Activated T-cell treated with anti-CD3 and anti-CD28 coated beads, Interleukin-2, amount 50 U/mL, for 72 hours (primary cell): ENCODE results near the gene EREG. TPM values are rescaled to one million over a fixed set of nuclear protein-coding genes. Genes with fewer than 3 reads are reported as not detected.

Experiments
- ATAC-seq, 2 donors: fragments of 150-1000 bp; cut with Tn5 transposase; replicated peaks in 1 of 2; 2 replicates each; pipeline ENCODE4 v1.10.0; 2021; ENCODE audit warnings: moderate library complexity in 2 of 2, mild to moderate bottlenecking in 1 of 2
- DNase-seq, 2 donors: peaks; one replicate each; pipeline ENCODE4 v3.0.0; 2021 to 2022; ENCODE audit warnings: mixed read lengths in 1 of 2
- H3K27ac Mint-ChIP-seq: one replicate; pipeline ENCODE4 v1.8.0; 2022; ENCODE audit warnings: mild to moderate bottlenecking, moderate library complexity, mixed read lengths
- H3K27me3 Mint-ChIP-seq: one replicate; pipeline ENCODE4 v1.8.0; 2022; ENCODE audit warnings: low read depth, mixed read lengths
- H3K36me3 Mint-ChIP-seq, 2 donors: one replicate each; pipeline ENCODE4 v1.8.0; 2022; ENCODE audit warnings: mixed read lengths in 2 of 2, mild to moderate bottlenecking in 1 of 2; ENCODE audit not compliant: insufficient read depth in 2 of 2
- H3K4me1 Mint-ChIP-seq: one replicate; pipeline ENCODE4 v1.8.0; 2022; ENCODE audit warnings: low read depth, mixed read lengths
- H3K4me3 Mint-ChIP-seq, 2 donors: one replicate each; pipeline ENCODE4 v1.8.0; 2022; ENCODE audit warnings: mild to moderate bottlenecking in 2 of 2, mixed read lengths in 2 of 2, moderate library complexity in 2 of 2
- H3K9me3 Mint-ChIP-seq, 2 donors: one replicate each; pipeline ENCODE4 v1.8.0; 2022; ENCODE audit warnings: mixed read lengths in 2 of 2
- total RNA-seq, 2 donors: library from RNA; stranded (reverse); gene quantifications; one replicate each; pipeline ENCODE4 v1.2.3, GENCODE V29; 2022

EREG gene
- total RNA-seq, 2 donors from 2014 or later = 0.07 TPM; not detected in 1

- H3K4me3 Mint-ChIP-seq = no peak overlapping the region
- no peak overlapping the region for H3K27ac Mint-ChIP-seq
- no peak for ATAC-seq
- no peaks in the 10 kb centered on the region for H3K9me3 Mint-ChIP-seq
- no peaks in the 10 kb centered on the region for H3K4me1 Mint-ChIP-seq
- H3K27me3 Mint-ChIP-seq = no peaks in the 10 kb centered on the region
- DNase-seq = no peak
- no peaks in the 10 kb centered on the region for H3K36me3 Mint-ChIP-seq
Observed at GRCh38 chr4:74428276-74428675, 63.3 kb downstream of the EREG start.

- DNase-seq = no peak
- no peaks in the 10 kb centered on the region for H3K27me3 Mint-ChIP-seq
- no peaks in the 10 kb centered on the region for H3K9me3 Mint-ChIP-seq
- no peak for ATAC-seq
- no peak overlapping the region for H3K4me3 Mint-ChIP-seq
- no peaks in the 10 kb centered on the region for H3K36me3 Mint-ChIP-seq
- no peak overlapping the region for H3K27ac Mint-ChIP-seq
- no peaks in the 10 kb centered on the region for H3K4me1 Mint-ChIP-seq
Observed at GRCh38 chr4:74431113-74431826, 66.3 kb downstream of the EREG start.

GRCh38 chr4:74433043-74433442 is 68.1 kb downstream of the EREG start:
- H3K4me3 Mint-ChIP-seq = no peak overlapping the region
- no peak for ATAC-seq
- no peak overlapping the region for H3K27ac Mint-ChIP-seq
- H3K9me3 Mint-ChIP-seq = no peaks in the 10 kb centered on the region
- no peaks in the 10 kb centered on the region for H3K4me1 Mint-ChIP-seq
- DNase-seq = no peak
- H3K27me3 Mint-ChIP-seq = no peaks in the 10 kb centered on the region
- no peaks in the 10 kb centered on the region for H3K36me3 Mint-ChIP-seq

- no peak for DNase-seq
- Mint-ChIP-seq H3K4me1 (no peaks in the 10 kb centered on the region), H3K27ac (no peak overlapping the region), H3K36me3 (no peaks in the 10 kb centered on the region), H3K4me3 (no peak overlapping the region), H3K27me3 (no peaks in the 10 kb centered on the region), H3K9me3 (no peaks in the 10 kb centered on the region)
- no peak for ATAC-seq
Observed at GRCh38 chr4:74433541-74434172, 68.7 kb downstream of the EREG start.

- Mint-ChIP-seq H3K9me3 (peaks cover 0 to 2% of the 10 kb centered on the region in 2 donors), H3K27me3 (no peaks in the 10 kb centered on the region), H3K36me3 (no peaks in the 10 kb centered on the region), H3K27ac (no peak overlapping the region), H3K4me1 (no peaks in the 10 kb centered on the region), H3K4me3 (no peak overlapping the region)
- DNase-seq (no peak), ATAC-seq (no peak)
Observed at GRCh38 chr4:74435296-74435695, 70.4 kb downstream of the EREG start.

- no peaks in the 10 kb centered on the region for H3K27me3 Mint-ChIP-seq
- peaks cover 0 to 2% of the 10 kb centered on the region in 2 donors for H3K9me3 Mint-ChIP-seq
- no peaks in the 10 kb centered on the region for H3K36me3 Mint-ChIP-seq
- no peak overlapping the region for H3K4me3 Mint-ChIP-seq
- no peak for ATAC-seq
- H3K4me1 Mint-ChIP-seq = no peaks in the 10 kb centered on the region
- no peak for DNase-seq
- H3K27ac Mint-ChIP-seq = no peak overlapping the region
Observed at GRCh38 chr4:74437866-74438265, 72.9 kb downstream of the EREG start.

Other genes with a start within 250 kb of the EREG start
- gene MTHFD2L, start 207.0 kb upstream of the EREG start, total RNA-seq = 1 to 10 TPM; 7.6 to 9.7 TPM
- gene EPGN, start 56.7 kb upstream of the EREG start, total RNA-seq = under 1 TPM in 1 of 2 donors, not detected in 1; 0.43 TPM
- gene AREG, start 80.0 kb downstream of the EREG start, total RNA-seq = 1 to 10 TPM; 4.8 to 7.5 TPM